ENCODE measurements around the gene HIGD1A.
A peak's percentile ranks its signal among the peaks of the same experiment; 100 is the strongest.

The HIGD1A gene

GRCh38 chr3:42796332-42796885 is 7.9 kb downstream of the HIGD1A start:
- DNase-seq (ENCODE audit: low spot score), result no peak
- TF ChIP-seq, protein P1, sequence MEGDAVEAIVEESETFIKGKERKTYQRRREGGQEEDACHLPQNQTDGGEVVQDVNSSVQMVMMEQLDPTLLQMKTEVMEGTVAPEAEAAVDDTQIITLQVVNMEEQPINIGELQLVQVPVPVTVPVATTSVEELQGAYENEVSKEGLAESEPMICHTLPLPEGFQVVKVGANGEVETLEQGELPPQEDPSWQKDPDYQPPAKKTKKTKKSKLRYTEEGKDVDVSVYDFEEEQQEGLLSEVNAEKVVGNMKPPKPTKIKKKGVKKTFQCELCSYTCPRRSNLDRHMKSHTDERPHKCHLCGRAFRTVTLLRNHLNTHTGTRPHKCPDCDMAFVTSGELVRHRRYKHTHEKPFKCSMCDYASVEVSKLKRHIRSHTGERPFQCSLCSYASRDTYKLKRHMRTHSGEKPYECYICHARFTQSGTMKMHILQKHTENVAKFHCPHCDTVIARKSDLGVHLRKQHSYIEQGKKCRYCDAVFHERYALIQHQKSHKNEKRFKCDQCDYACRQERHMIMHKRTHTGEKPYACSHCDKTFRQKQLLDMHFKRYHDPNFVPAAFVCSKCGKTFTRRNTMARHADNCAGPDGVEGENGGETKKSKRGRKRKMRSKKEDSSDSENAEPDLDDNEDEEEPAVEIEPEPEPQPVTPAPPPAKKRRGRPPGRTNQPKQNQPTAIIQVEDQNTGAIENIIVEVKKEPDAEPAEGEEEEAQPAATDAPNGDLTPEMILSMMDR (IDR thresholded peaks at IDR 0.05; ENCODE audit: extremely low read depth, missing control alignments), result no peak

DNA sequence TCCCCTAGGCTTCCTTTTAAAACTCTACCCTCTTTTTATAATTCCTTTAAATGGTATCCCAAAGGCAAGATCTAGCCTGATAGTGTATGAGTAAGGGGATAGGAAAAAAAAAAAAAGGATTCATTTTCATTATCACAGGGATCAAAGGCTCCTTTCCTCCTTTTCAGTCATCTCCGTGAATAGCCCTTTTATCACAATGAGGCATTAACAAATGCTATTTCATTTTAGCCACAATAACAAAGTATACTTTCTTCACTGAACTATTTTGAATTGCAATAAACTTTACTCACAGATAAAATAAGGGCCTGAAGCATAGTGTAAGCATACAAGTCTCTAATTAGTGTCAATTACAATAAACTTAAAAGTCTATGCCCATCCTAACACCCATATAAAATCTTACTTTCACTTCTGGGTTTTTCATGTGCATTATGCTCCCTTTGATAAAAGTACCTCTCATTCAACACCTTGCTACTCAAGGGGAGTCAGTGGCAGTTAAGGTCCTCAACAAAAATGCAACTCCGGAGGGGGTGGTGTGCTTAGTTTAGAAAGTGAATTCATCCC is 8.6 kb downstream of the HIGD1A start:
- no peak for DNase-seq (ENCODE audit: low spot score)
- TF ChIP-seq, protein P1 (IDR thresholded peaks at IDR 0.05; ENCODE audit: extremely low read depth, missing control alignments), result no peak

- TF ChIP-seq, protein P1 (IDR thresholded peaks at IDR 0.05; ENCODE audit: extremely low read depth, missing control alignments), result no peak
These were observed 13.5 kb downstream of the HIGD1A start for GRCh38 chr3:42790714-42791229.

GRCh38 chr3:42786631-42787030 is 17.7 kb downstream of the HIGD1A start:
- no peak for DNase-seq (ENCODE audit: low spot score)
- TF ChIP-seq, protein P1 (IDR thresholded peaks at IDR 0.05; ENCODE audit: extremely low read depth, missing control alignments), result no peak

More at GRCh38 chr3:42790714-42791229, 13.5 kb downstream of the HIGD1A start:
- no peak for DNase-seq (ENCODE audit: low spot score)

DNA sequence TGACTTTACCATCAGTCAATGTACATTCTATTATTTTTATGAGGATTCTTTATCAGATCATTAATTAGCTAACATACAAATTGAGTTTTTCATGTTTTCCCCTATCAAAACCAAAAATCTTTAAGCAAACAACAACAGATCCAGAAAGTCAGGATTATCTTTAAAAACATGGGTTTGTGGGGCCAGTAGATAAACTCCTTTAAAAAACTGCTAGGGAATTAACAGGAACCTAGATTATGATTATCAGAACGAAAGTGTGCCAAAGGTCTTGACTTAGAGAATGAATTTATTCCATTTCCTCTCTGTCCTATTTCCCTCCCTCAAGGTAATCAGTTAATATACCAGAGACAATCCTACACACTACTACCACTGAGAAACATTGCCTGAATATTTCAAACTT is 18.1 kb downstream of the HIGD1A start:
- DNase-seq (ENCODE audit: low spot score), result no peak
- TF ChIP-seq, protein P1 (IDR thresholded peaks at IDR 0.05; ENCODE audit: extremely low read depth, missing control alignments), result no peak

GRCh38 chr3:42780892-42781700 is 23.2 kb downstream of the HIGD1A start:
- DNase-seq (ENCODE audit: low spot score), result peak; percentile 56
- TF ChIP-seq, protein P1 (IDR thresholded peaks at IDR 0.05; ENCODE audit: extremely low read depth, missing control alignments), result peak; percentile 36

DNA sequence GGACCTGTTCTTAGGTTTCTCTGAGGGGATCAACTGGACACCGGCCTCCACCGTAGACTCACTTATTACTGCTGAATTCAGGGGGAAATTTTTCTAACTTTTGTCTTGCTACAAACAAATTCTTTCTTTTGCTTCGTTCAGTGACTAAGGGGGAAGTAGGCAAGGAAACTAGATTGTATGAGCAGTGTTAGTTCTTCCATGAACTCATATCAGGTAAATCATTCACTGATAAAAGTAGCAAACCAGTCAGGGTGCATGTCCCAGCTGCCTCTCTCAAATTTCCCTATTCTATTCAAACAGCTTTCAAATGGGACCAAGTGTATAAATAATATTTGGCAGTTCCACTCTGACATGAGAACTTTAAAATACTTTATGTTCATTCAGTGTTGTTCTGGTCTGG is 23.9 kb downstream of the HIGD1A start:
- DNase-seq (ENCODE audit: low spot score), result no peak
- TF ChIP-seq, protein P1 (IDR thresholded peaks at IDR 0.05; ENCODE audit: extremely low read depth, missing control alignments), result no peak

Data from GM20000 (cell line).